Measurements from ENCODE around the gene GATAD1. TPM values are rescaled to one million over a fixed set of nuclear protein-coding genes. Genes with fewer than 3 reads are reported as not detected.

GATAD1 gene
- total and polyA plus RNA-seq, 2 of the 4 experiments (the other 2 are of a cell fraction), result 9.3 to 15.2 TPM

- H3K9me1 ChIP-seq (ENCODE audit: insufficient read depth, low read length), result no peaks in the 10 kb centered on the region
- no peak overlapping the region for H2BK120ac ChIP-seq (ENCODE audit: low read depth, low read length)
- H4K20me1 ChIP-seq (ENCODE audit: insufficient read depth, low read length), result no peaks in the 10 kb centered on the region
- H3K14ac ChIP-seq (replicated peaks; ENCODE audit: low read depth, low read length), result no peak overlapping the region
- no peaks in the 10 kb centered on the region; the same call in 1 of the 2 replicates for H3K4me1 ChIP-seq (ENCODE audit: control insufficient read depth, insufficient read depth, low read length)
- H3K27ac ChIP-seq (ENCODE audit: insufficient read depth, low read length), result no peak overlapping the region
- in situ Hi-C loops (cut with MboI; ENCODE audit: low sequenced_read_pairs) (no loop called here), intact Hi-C loops (cut with micrococcal nuclease) (no loop called here), dilution Hi-C loops (cut with HindIII; ENCODE audit: low sequenced_read_pairs, unreplicated experiment) (no loop called here)
- no peak overlapping the region for H2BK5ac ChIP-seq (ENCODE audit: low read depth, low read length, poor library complexity, severe bottlenecking)
- H2BK20ac ChIP-seq (ENCODE audit: low read depth, low read length), result no peak overlapping the region
- no peak overlapping the region for H2BK15ac ChIP-seq (ENCODE audit: low read depth, low read length)
- peaks cover 16% of the 10 kb centered on the region for H3K27me3 ChIP-seq (ENCODE audit: control insufficient read depth, insufficient read depth, low read length)
- no peak overlapping the region for H3K23ac ChIP-seq (ENCODE audit: low read depth, low read length)
- 58% methylated on average over 2 of the region's 5 CpGs; no CpG with 5 or more reads in 1 of the 2 experiments for WGBS, 2 experiments (ENCODE audit: extremely low coverage in 2 of 2, insufficient read length in 1 of 2)
- no peaks in the 10 kb centered on the region for H3K79me1 ChIP-seq (ENCODE audit: low read depth in 1 of 2, low read length in 2 of 2)
- H3K9me3 ChIP-seq (ENCODE audit: control insufficient read depth, insufficient read depth, low read length), result no peaks in the 10 kb centered on the region
- no peak overlapping the region for H2AK9ac ChIP-seq (replicated peaks; ENCODE audit: low read depth, low read length, poor library complexity)
- no peak overlapping the region for H3K4me2 ChIP-seq (ENCODE audit: low read depth, low read length)
- H4K8ac ChIP-seq (ENCODE audit: low read depth in 2 of 2, low read length in 2 of 2), result no peak overlapping the region
- TF ChIP-seq FOS (IDR thresholded peaks at IDR 0.05; ENCODE audit: low read depth, low read length), result no peak
- no peak for TF ChIP-seq MAFK (IDR thresholded peaks at IDR 0.05; ENCODE audit: low read depth, low read length)
- no peak for TF ChIP-seq MXI1 (IDR thresholded peaks at IDR 0.05; ENCODE audit: borderline replicate concordance, low read depth, low read length)
- TF ChIP-seq NFE2L2 (IDR thresholded peaks at IDR 0.05; ENCODE audit: low read depth, low read length), result no peak
- TF ChIP-seq POLR2A (IDR thresholded peaks at IDR 0.05; ENCODE audit: low read depth, low read length), result no peak
- no peak for TF ChIP-seq RCOR1 (IDR thresholded peaks at IDR 0.05; ENCODE audit: insufficient replicate concordance, low read length)
- no peak for TF ChIP-seq CHD1 (IDR thresholded peaks at IDR 0.05; ENCODE audit: low read depth, low read length)
- TF ChIP-seq RAD21 (IDR thresholded peaks at IDR 0.05; ENCODE audit: low read length), result no peak
- TF ChIP-seq USF2 (IDR thresholded peaks at IDR 0.05; ENCODE audit: low read depth, low read length), result no peak
- no peak for TF ChIP-seq CEBPB (IDR thresholded peaks at IDR 0.05; ENCODE audit: low read depth, low read length)
- TF ChIP-seq, protein P1, sequence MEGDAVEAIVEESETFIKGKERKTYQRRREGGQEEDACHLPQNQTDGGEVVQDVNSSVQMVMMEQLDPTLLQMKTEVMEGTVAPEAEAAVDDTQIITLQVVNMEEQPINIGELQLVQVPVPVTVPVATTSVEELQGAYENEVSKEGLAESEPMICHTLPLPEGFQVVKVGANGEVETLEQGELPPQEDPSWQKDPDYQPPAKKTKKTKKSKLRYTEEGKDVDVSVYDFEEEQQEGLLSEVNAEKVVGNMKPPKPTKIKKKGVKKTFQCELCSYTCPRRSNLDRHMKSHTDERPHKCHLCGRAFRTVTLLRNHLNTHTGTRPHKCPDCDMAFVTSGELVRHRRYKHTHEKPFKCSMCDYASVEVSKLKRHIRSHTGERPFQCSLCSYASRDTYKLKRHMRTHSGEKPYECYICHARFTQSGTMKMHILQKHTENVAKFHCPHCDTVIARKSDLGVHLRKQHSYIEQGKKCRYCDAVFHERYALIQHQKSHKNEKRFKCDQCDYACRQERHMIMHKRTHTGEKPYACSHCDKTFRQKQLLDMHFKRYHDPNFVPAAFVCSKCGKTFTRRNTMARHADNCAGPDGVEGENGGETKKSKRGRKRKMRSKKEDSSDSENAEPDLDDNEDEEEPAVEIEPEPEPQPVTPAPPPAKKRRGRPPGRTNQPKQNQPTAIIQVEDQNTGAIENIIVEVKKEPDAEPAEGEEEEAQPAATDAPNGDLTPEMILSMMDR (conservative IDR thresholded peaks at IDR 0.05; ENCODE audit: low read depth, low read length), result no peak
- TF ChIP-seq RFX5 (IDR thresholded peaks at IDR 0.05; ENCODE audit: low read depth, low read length), result no peak
- no peaks in the 10 kb centered on the region for H3K36me3 ChIP-seq (ENCODE audit: control insufficient read depth, insufficient read depth, low read length)
- BruUV-seq (replicated peaks), result no TSS peak
- H3K56ac ChIP-seq (ENCODE audit: extremely low read depth, insufficient read depth, low read length), result no peak overlapping the region
- no peak for ATAC-seq (ENCODE audit: low read depth)
- H2AFZ ChIP-seq (replicated peaks; ENCODE audit: low read length, poor library complexity), result no peak overlapping the region
- no peak overlapping the region for H3K4me3 ChIP-seq (ENCODE audit: insufficient read depth, low read depth, low read length)
- DNase-seq, result no peak
- POLR2A ChIA-PET (ENCODE audit: unreplicated experiment), result no interaction called here
- no peak overlapping the region for H2AK5ac ChIP-seq (ENCODE audit: low read depth, low read length)
- no peak overlapping the region for H4K5ac ChIP-seq (ENCODE audit: low read depth, low read length)
- no peak overlapping the region for H3K9ac ChIP-seq (ENCODE audit: low read depth, low read length)
- H3K4ac ChIP-seq (ENCODE audit: low read depth, low read length), result no peak overlapping the region
- no peak overlapping the region for H3K18ac ChIP-seq (ENCODE audit: low read depth, low read length)
- CTCF ChIA-PET, result no interaction called here
- H4K91ac ChIP-seq (ENCODE audit: insufficient read depth, low read depth, low read length), result no peak overlapping the region
These were observed 29.4 kb upstream of the GATAD1 start for GRCh38 chr7:92417913-92418312.
